Gastrocnemius medialis (tissue), 4 donors: ENCODE measurements around the gene EEIG1.

ENCODE experiments used
- POLR2A ChIP-seq, 2 donors: fragments of 450-650 bp; IDR thresholded peaks; one replicate each; pipeline ENCODE4 v1.6.1; 2017; ENCODE audit warnings: antibody characterized with exemption in 2 of 2, mild to moderate bottlenecking in 2 of 2, moderate library complexity in 2 of 2
- TF ChIP-seq, protein P1 (sequence below), 5 experiments: fragments of 450-650 bp in 3 of 5; fragments of 200-600 bp in 2 of 5; sonication (generic) in 2 of 5; IDR thresholded peaks in 4 of 5; conservative IDR thresholded peaks in 1 of 5; 1 replicate in 4 of 5; 2 replicates in 1 of 5; pipeline ENCODE4 v1.5.1; 2016 to 2019; ENCODE audit warnings: antibody characterized with exemption in 5 of 5, mild to moderate bottlenecking in 3 of 5, moderate library complexity in 3 of 5

DNA sequence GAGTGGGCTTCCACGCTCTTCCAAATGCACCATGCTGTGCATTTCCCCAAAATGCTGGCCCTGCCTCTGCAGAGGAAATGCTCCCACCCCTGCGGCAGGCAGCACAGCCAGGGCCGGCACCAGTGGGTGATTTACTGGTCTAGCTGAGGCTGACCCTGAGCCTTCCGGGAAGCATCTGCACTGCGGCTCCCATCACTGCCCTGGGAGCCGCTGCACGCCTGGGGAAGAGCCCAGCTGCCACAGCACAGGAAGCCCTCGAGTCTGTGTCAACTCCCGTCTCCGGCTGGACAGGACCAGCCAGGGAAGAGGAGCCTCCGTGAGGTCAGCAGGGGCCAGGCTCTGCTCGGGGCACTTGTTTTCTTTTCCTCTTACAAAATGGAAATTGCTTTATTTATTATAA lies 25.1 kb upstream of the EEIG1 start:
- TF ChIP-seq, protein P1, sequence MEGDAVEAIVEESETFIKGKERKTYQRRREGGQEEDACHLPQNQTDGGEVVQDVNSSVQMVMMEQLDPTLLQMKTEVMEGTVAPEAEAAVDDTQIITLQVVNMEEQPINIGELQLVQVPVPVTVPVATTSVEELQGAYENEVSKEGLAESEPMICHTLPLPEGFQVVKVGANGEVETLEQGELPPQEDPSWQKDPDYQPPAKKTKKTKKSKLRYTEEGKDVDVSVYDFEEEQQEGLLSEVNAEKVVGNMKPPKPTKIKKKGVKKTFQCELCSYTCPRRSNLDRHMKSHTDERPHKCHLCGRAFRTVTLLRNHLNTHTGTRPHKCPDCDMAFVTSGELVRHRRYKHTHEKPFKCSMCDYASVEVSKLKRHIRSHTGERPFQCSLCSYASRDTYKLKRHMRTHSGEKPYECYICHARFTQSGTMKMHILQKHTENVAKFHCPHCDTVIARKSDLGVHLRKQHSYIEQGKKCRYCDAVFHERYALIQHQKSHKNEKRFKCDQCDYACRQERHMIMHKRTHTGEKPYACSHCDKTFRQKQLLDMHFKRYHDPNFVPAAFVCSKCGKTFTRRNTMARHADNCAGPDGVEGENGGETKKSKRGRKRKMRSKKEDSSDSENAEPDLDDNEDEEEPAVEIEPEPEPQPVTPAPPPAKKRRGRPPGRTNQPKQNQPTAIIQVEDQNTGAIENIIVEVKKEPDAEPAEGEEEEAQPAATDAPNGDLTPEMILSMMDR (IDR thresholded peaks at IDR 0.05 in 4 of 5, conservative IDR thresholded peaks at IDR 0.05 in 1 of 5), result no peak
- TF ChIP-seq POLR2A (IDR thresholded peaks at IDR 0.05), result no peak
